ENCODE measurements around the gene PDS5B. TPM values are rescaled to one million over a fixed set of nuclear protein-coding genes. Genes with fewer than 3 reads are reported as not detected.

PDS5B gene
- total and polyA plus RNA-seq, 9 of the 15 experiments (the other 6 are each of a cell fraction or from before 2014, with no cell fraction given): 6.2 to 23.7 (median 13.1) TPM

DNA sequence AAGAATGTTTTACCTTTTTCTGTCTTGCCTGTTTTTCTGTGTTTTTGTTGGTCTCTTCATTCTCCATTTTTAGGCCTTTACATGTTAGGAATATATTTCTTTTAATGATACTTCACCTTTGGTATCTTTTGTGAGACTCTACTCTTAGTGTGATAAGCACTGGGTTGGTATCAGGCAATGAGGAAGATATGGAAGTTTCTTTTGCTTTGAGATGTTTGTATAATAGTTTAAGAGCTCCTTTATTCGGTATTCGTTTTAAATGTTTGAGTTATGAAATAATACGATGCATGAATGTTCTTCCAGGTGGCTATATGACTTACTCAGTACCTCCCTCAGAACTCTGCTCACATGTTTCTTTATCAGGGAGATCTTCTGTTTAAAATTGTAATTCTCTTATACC lies 144.8 kb downstream of the PDS5B start:
- intact Hi-C loops (cut with micrococcal nuclease): no loop called here
- H3K79me2 ChIP-seq (ENCODE audit: control insufficient read depth, insufficient read depth, low read length): peaks cover 3% of the 10 kb centered on the region; the same call in 1 of the 3 replicates

More for the DNA sequence above, 144.8 kb downstream of the PDS5B start:
- Histone ChIP-seq H3K9me1 (ENCODE audit: control insufficient read depth, insufficient read depth, low read length) (no peaks in the 10 kb centered on the region), H3K27ac (ENCODE audit: extremely low read depth, low read depth, low read length) (no peak overlapping the region), H3K27me3 (ENCODE audit: control insufficient read depth in 2 of 2, insufficient read depth in 2 of 2, low read length in 2 of 2) (no peaks in the 10 kb centered on the region), H2AFZ (ENCODE audit: low read depth, low read length) (no peak overlapping the region), H4K20me1 (replicated peaks; ENCODE audit: control insufficient read depth, insufficient read depth, low read length) (no peaks in the 10 kb centered on the region), H3K36me3 (ENCODE audit: control insufficient read depth, insufficient read depth, low read length) (peaks cover 3% of the 10 kb centered on the region; the same call in 1 of the 3 replicates), H3K4me2 (ENCODE audit: insufficient read depth, low read length) (no peak overlapping the region), H3K9ac (ENCODE audit: insufficient read depth in 1 of 2, low read depth in 2 of 2, low read length in 2 of 2) (no peak overlapping the region), H3K9me3 (replicated peaks; ENCODE audit: control insufficient read depth, insufficient read depth, low read depth, low read length) (no peaks in the 10 kb centered on the region), H3K4me1 (replicated peaks in 1 of 2; ENCODE audit: control insufficient read depth in 2 of 2, insufficient read depth in 2 of 2, low read length in 2 of 2) (peaks cover 0 to 2% of the 10 kb centered on the region in 2 experiments; a peak in 1 of 5 replicates), H3K4me3 (no peak overlapping the region)
- ChIA-PET POLR2A (no interaction called here), CTCF (ENCODE audit: low intra/inter-chr PET ratio) (no interaction called here)
- no peak for DNase-seq (ENCODE audit: extremely low read depth in 1 of 4, low spot score in 3 of 4)
- no peak for TF ChIP-seq TCF3 (CRISPR knock-in tag; IDR thresholded peaks at IDR 0.05)
- TF ChIP-seq ETS2 (tag; IDR thresholded peaks at IDR 0.05; ENCODE audit: borderline replicate concordance, poor library complexity, severe bottlenecking): no peak
- TF ChIP-seq ZKSCAN8 (CRISPR knock-in tag; IDR thresholded peaks at IDR 0.05): no peak
- no peak for TF ChIP-seq HSF4 (CRISPR knock-in tag; IDR thresholded peaks at IDR 0.05; ENCODE audit: borderline replicate concordance)
- TF ChIP-seq SAP30 (IDR thresholded peaks at IDR 0.05; ENCODE audit: borderline replicate concordance, insufficient read depth, low read depth, low read length, poor library complexity, severe bottlenecking): no peak
- no peak for TF ChIP-seq NCOR1 (IDR thresholded peaks at IDR 0.05)
- no peak for TF ChIP-seq ZNF280B (CRISPR knock-in tag; IDR thresholded peaks at IDR 0.05)
- no peak for TF ChIP-seq HES1 (IDR thresholded peaks at IDR 0.05; ENCODE audit: low read depth)
- TF ChIP-seq WHSC1 (IDR thresholded peaks at IDR 0.05; ENCODE audit: low read length): no peak
- TF ChIP-seq SAFB2 (IDR thresholded peaks at IDR 0.05; ENCODE audit: borderline replicate concordance, low read depth, low read length, severe bottlenecking): no peak
- no peak for TF ChIP-seq ESRRA (IDR thresholded peaks at IDR 0.05; ENCODE audit: borderline replicate concordance, low read depth)
- TF ChIP-seq, protein P1, sequence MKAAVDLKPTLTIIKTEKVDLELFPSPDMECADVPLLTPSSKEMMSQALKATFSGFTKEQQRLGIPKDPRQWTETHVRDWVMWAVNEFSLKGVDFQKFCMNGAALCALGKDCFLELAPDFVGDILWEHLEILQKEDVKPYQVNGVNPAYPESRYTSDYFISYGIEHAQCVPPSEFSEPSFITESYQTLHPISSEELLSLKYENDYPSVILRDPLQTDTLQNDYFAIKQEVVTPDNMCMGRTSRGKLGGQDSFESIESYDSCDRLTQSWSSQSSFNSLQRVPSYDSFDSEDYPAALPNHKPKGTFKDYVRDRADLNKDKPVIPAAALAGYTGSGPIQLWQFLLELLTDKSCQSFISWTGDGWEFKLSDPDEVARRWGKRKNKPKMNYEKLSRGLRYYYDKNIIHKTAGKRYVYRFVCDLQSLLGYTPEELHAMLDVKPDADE (conservative IDR thresholded peaks at IDR 0.05; ENCODE audit: control insufficient read depth, low read depth, low read length): no peak
- in situ Hi-C loops (cut with MboI): no loop called here
- no peak for ATAC-seq
- WGBS (ENCODE audit: insufficient coverage, low coverage, missing lambda C conversion rate): 64% methylated on average over 3 of the region's 3 CpGs
- no peak for FAIRE-seq
- no TSS peak for BruUV-seq (replicated peaks)
